Stimulated activated CD8-positive, alpha-beta memory T cell treated with anti-CD3 and anti-CD28 coated beads, Interleukin-12 subunit alpha, Interleukin-12 subunit beta, amount 100 ng/mL, for 1 hour (primary cell): ENCODE results near the gene CCND2.

Experiments
- DNase-seq: peaks from one replicate; pipeline ENCODE4 v3.0.0-alpha.2; 2020; ENCODE audit warnings: low read depth

CCND2 gene

DNA sequence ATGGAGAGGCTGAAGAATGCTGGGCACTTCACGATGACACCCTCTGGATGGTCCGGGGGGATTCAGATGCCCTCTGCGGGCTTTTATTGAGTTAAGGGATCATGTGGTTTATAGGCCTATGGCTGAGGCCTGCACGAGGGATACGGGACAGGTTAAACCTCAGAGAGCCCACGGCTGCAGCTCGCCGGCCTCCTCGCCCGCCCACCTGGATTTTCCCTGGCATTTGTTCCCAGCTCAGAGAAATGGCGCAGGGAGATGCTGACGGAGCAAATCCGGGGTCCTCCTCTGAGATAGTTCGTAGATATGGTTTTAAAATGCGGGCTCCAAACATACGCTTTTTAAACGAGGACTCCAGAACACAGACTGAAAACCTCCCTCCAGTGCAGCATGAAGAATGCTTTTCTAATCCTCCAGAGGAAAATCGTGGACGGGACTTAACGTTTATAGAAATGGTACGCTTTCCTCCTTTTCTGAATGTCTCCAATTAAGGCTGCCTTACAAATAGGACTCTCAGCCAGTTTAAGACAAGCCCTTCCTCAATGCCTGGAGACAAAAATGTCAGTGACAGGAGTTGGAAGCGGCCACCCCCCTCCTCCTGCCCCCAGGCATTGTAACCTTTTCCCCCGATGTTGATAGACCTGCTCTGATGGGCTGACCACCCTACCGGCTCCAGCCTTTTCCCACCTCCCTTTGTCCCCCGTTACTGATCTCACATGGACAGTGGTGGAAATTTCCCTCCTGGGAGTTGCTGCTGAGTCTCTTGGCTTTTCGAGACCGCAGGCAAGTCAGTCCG, 16.6 kb downstream of the CCND2 start:
- no peak for DNase-seq

DNA sequence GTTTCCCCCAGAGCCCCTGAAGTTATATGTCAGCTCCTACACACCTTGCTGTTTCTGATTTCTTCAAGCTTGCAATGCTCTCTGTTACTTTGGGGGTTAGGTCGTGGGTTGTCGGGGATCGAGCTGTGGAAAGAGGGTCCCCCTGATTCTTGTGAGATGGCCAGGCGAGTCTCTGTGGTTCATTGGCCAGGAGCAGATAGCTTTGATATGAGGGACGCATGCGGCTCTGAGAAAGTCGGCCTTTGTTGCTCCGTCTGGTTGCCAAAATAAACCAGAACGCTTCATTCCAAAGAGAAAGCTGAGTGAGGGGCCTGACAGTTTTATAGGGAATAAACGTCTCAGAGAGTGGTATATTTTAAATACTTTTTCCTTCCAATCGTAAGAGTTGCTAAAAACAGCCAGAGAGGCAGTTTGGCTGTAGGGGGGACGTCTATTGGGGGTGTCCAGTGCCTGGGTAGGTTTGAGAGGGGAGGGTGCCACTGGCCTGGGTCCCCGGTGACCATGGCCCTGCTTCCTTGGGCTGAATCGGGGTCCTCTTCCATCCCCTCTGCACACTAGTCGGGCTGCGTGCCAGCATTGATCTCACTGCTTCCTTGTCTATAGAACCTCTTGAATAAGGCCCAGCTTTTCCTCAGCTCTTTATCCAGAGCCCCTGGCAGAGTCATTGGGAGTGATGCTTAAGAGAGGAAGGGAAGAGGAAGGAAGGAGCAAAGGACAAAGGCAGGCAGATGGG, 18.9 kb downstream of the CCND2 start:
- no peak for DNase-seq

DNA sequence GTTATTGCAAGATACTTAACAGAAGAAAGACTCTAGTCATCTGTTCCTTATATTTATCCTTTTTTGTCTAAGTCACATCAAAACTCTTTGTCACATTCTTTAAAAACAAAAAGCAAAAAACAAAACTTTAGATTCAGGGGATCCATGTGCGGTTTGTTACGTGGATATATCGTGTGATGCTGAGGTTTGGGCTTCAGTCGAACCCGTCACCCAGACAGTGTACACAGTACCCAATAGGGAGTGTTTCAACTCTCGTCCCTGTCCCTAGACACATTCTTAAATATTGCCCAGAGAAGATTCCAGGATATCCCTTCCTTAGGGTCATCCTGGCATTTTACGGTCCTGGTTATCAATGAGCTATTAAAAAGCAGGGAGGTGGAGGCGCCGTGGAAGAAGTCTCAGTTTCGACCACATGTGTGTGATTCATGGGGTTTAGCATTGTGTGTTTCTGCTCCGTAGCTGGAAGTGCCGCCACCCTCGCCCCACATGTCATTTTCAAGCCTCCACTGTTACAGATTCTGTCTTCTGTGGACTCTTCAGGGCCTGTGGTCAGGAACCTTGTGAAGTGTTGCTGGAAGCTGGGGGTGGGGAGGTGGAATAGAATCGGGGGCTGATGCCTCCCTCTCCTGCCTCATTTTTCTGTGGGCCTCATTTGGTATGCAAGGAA, 19.9 kb downstream of the CCND2 start:
- DNase-seq, result no peak

DNA sequence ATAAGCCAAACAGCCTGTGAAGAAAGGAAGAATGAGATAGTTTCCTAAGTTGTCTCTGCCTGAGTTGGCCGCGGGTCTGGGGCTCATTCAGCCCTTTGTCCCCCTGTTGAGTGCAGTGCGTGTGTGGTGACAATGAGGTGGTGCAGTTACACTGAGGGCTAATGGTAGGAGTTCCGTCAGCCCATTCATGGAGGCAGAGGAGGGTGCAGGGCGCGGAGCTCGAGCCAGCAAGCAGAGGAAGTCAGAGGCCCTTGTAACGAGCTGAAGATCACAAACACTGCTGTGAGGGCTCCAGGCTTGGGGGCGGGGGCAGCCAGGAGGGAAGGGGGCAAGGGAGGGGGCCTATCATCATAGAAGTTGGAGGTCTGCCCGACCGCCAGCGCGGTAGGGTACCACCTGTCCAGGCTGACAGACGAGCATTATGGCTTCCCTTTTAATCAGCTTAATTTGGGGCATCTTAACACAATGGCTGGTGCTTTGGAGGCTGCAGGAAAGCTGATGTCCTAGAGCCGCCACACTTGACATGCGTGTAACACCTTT, 20.5 kb downstream of the CCND2 start:
- DNase-seq, result no peak

DNA sequence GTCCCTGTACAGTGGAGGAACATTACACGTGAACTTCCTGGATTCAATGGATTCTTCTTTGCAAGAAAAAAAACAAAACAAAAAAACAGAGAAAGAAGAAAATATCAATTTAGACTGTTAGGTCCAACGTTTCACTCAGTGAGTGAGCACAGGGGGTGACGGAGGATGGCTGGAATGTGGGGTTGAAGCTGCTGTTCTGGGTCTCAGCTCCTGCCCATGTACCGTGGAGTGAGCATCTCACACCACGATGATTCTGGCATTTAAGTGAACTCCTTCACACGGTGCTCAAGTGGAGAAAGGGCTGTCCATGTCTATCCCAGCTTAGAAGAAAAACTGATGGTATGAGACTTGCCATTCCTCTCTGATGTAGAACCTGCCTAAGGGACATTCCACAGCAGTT, 23.2 kb downstream of the CCND2 start:
- no peak for DNase-seq

DNA sequence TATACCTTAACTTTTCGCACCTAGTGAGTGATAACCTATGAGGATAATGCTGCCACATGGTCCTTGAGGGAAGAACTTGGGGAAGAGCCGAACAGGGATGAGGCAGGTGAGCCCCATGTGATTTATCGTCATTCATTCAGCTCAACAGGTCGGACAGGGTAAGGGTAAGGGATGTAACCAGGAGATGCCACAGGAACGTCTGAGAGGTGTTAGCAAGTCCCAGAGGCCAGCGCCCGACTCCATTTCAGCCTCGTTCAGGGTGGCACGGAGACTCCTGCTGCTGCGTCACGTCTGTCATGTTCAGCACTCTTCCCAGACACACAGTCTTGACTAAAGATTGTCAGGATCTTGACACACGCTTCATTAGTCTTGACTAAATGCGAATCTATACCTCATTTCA, 24.1 kb downstream of the CCND2 start:
- DNase-seq, result no peak

DNA sequence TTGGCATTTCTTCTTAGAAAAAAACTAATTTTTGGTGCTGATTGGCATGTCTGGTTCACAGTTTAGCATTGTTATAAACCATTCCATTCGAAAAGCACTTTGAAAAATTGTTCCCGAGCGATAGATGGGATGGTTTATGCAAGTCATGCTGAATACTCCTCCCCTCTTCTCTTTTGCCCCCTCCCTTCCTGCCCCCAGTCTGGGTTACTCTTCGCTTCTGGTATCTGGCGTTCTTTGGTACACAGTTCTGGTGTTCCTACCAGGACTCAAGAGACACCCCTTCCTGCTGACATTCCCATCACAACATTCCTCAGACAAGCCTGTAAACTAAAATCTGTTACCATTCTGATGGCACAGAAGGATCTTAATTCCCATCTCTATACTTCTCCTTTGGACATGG, 27.3 kb downstream of the CCND2 start:
- no peak for DNase-seq

DNA sequence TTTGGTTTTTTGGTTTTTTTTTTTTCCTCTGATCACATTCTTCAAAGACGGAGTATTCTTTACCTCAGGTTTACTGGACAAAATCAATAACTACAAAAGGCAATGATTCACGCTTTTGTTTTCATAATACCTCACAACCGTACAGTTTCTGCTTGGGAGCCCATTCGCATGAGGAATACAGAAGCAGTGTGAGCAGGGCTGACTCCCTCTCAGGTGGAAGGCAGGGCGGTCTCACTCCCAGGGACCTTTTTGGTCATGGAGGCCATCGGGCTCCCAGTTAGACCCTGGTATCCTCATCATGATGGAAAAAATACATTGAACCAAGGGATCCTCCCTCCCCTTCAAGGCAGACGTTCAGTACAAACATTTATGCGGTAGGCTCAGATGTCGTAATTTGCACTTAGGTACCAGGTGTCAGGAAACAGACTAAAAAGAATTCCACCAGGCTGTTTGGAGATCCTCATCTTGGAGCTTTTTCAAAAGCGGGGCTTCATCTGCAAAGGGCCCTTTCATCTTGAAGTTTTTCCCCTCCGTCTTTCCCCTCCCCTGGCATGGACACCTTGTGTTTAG, 28.5 kb downstream of the CCND2 start:
- DNase-seq, result no peak

DNA sequence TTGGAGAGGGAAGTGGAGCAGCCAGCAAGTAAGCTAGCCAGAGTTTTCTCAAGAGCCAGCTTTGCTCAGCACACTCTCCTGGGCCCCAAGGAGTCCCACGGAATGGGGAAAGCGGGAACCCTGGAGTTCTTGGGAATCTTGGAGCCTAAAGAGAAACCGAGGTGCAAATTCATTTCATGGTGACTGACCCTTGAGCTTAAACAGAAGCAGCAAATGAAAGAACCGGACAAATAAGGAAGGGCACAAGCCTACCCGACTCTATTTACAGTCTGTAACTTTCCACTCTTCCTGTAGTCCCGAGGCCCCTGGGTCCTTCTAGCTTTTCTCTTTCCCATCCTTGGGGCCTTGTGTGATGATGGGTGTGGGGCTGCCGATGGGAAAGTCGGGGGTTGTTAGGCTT, 29.3 kb downstream of the CCND2 start:
- no peak for DNase-seq

DNA sequence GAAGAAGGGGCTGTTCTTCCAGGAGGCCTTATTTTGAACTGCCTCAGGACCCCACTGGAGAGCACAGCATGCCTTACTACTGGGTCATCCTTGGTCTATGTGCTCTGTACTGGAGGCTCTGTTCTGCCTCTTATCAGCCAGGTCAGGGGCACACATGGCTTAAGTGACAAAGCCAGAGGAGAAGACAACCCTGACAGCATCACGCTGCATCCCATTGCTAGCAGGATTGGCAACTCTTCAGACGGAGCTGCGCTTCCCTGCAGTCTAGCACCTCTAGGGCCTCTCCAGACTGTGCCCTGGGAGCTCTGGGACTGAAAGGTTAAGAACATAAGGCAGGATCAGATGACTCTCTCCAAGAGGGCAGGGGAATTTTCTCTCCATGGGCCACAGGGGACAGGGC, 30.2 kb downstream of the CCND2 start:
- no peak for DNase-seq

DNA sequence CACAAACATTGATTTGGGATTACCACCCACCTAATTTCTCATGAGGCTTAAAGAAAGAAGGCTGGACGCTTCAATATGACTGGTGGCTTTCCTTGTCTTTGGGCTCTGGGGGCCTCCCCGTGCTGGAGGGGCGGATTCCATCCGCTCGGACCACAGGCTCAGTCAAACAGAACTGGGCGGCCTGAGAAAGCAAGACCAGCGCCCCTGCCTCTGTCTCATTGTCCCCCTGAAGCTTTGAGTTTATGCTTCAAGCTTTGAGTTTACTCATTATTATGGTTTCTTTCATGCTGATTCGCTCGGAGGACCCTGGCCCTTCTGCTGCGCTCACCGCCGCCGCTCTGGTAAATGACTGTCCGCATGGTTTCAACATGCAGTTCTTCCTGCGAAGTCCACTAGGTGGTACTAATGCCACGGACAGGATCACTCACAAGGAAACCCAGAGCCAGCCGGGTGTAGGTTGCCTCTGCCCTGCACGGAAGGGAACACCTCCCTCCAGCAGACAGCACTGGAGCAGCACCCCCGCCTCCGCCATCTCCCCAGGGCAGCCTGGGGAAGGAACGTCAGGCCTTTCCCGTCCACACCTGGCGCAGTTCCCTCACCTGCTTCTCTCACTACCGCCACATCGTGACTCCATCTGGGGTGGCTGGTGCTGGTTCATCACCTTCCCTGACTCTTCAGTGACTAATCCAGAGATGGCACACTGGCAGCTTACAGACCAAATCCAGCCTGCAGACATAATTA, 34.2 kb downstream of the CCND2 start:
- DNase-seq, result no peak

DNA sequence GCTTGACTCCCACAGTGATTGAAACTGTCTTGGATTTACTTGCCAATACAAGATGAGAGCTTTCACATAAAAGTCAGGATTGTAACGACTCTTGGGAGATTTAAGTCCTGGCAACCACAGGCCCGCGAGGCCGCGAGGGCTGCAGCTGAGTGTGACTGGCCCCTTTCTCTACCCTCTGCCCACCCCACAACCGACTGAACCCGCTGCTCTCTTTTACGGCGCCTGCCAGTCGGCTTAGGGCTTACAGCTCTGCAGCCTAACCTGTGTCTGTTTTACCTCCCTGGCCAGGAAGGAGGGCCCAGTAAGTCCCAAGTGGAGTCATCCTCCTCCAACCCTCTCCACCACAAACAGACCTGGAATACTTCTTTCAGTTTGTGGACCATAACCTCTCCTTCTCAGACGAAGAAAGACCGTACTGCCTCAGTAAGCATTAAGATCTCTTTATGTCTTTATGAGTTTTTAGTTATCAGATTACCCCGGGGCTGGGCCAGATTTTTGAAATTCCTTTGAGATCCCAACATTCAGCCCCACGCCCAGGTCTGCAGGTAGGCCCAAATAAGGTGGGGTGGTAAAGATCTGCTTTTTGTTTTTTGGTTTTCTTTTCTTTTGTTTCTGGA, 34.9 kb downstream of the CCND2 start:
- DNase-seq, result no peak

DNA sequence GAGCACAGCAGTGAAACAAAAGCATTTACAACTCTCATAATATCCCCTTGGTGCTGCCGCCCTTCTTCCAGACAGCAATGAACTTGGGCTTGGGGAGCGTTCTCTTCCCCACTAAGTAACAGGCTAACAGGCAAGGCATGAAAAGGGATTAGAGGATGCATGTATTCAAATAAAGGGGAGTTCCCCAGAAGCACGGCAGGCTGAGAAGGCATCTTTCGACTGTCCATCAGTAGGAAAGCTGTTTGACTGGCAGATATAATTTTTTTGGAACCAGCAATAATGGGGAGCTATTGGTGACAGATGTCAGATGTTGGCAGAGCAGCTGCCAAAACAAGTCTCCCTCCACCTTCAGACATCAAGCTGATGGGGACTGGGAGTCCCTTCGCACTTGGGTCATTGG, 38.2 kb downstream of the CCND2 start:
- no peak for DNase-seq

DNA sequence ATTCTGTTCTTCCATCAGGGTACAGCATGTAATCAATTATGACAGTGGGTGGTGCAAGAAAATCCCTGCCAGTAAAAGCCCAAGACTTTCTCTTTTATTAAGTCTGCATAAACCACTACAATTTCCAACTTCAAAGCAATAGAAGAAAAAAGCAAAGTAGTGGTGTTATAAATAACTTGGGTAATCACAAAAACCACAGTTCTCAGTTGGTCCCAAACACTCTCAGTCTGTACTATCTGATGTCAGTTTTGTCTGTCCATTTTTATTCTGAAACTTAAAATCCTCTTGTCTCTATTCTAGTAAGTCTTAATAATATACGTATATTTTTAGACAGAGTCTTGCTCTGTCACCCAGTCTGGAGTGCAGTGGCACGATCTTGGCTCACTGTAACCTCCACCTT, 38.7 kb downstream of the CCND2 start:
- no peak for DNase-seq

DNA sequence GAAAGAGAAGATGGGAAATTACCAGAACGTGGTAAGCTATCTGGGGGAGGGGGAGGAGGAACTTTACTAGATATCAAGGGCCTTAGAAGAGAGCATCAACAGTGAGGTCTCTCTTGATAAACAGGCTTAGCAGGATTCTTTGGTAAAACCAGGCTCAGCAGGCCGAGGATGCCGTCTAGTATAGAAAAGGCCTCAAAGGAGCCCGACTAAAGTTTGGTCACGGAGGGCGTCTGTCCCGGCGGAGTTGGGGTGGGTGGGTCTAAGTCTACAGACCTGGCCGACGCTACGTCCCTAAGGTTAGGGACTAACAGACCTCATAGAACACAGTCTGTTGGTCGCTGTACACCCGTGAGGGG, 46.9 kb downstream of the CCND2 start:
- no peak for DNase-seq

DNA sequence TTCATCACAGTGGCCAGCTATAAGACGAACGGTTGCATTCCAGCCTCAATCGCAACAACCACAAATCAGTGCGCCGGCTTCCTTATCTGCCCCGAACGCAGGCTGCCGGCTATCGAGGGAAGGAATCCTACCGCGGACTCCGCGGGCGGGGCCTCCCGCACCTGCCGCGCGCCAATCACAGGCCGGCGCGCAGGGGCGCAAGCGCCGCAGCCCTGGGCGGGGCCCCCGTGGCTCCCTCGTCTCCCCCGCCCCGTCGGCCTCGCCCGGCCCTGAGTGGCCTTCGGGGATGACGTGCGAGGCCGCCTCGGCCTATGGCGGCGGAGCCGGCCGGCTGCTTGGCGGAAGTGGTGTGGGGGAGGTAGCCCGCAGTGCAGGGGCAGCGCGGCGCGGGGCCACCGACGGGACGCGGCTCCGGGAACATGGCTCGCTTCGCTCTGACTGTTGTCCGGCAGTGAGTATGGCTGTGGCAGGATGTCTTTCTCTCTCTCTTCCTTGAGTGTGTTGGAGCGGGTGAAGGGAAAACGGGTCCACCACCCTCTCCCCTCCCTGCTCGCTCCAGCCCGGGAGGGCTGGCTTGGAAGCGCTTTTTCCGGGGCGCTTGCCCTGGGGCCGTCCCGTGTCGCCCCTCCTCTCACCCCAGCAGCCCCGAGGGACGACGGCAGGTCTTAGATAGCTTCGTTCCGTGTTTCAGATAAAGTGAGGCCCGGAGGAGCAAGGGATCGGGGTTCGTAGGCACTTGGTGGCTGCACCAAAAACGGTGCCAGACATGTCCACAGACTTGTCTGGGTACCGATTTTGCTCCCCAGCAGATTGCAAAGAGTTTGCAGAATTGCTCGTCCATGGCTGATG, 47.5 kb downstream of the CCND2 start, which contains the start of gene TIGAR:
Gene TIGAR, plus strand, starts transcription at position 361 of the 849 bp plus-strand sequence. Its CDS starts 59 bp downstream, at position 420.
- DNase-seq, result peak; percentile 81

DNA sequence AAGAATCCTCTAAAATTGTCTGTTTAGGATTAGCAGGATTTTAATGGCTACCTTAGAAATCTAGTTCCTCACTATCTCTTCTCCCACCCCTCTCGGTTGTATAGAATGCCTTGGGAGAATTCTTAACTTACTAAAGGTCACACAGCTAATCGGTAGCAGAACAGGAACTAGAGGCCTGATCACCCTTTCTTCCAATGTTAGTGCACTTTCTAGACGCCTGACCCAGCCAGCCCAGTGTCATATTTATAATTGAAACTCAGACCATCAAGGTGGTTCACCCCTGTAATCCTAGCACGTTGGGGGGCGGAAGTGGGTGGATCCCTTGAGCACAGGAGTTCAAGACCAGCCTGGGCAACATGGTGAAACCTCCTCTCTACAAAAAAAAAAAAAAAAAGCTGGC, 49.2 kb downstream of the CCND2 start:
- DNase-seq, result no peak
